ENCODE data around the gene EPHB3. TPM values are rescaled to one million over a fixed set of nuclear protein-coding genes. Genes with fewer than 3 reads are reported as not detected.

EPHB3 gene
- total and polyA plus RNA-seq, 10 of the 15 experiments (the other 5 are each of a cell fraction or from before 2014, with no cell fraction given): 0.09 TPM; not detected in 9

- DNase-seq (ENCODE audit: low read depth, low spot score) (no peak), FAIRE-seq (no peak)
- in situ Hi-C loops (cut with MboI): no loop called here
- TF ChIP-seq GABPA (IDR thresholded peaks at IDR 0.05; ENCODE audit: low read depth): no peak
- TF ChIP-seq ESRRA (IDR thresholded peaks at IDR 0.05; ENCODE audit: low read length): no peak
- no peak for TF ChIP-seq CBFB (IDR thresholded peaks at IDR 0.05; ENCODE audit: low read depth)
- no peak for TF ChIP-seq BCL3 (IDR thresholded peaks at IDR 0.05; ENCODE audit: borderline replicate concordance, insufficient read depth, low read depth, low read length, poor library complexity, severe bottlenecking)
- TF ChIP-seq STAT3 (IDR thresholded peaks at IDR 0.05; ENCODE audit: low read depth, low read length): no peak
- no peak for TF ChIP-seq ZBTB40 (IDR thresholded peaks at IDR 0.05; ENCODE audit: borderline replicate concordance)
- no peak for TF ChIP-seq SUZ12 (IDR thresholded peaks at IDR 0.05; ENCODE audit: unreplicated experiment)
- no peak for TF ChIP-seq E2F8 (IDR thresholded peaks at IDR 0.05; ENCODE audit: low read depth, partially characterized antibody)
- no peak for TF ChIP-seq ZNF687 (IDR thresholded peaks at IDR 0.05)
- no peak for TF ChIP-seq NRF1 (conservative IDR thresholded peaks at IDR 0.05; ENCODE audit: low read depth, low read length)
- no peak for TF ChIP-seq NR2C1 (IDR thresholded peaks at IDR 0.05)
Observed at GRCh38 chr3:184611607-184612281, 50.2 kb downstream of the EPHB3 start.

More at GRCh38 chr3:184611607-184612281, 50.2 kb downstream of the EPHB3 start:
- Histone ChIP-seq H3K4me3 (no peak overlapping the region), H3K9ac (ENCODE audit: control insufficient read depth, insufficient read depth, low read length) (no peak overlapping the region), H3K27me3 (replicated peaks in 1 of 2; ENCODE audit: control insufficient read depth in 2 of 2, insufficient read depth in 2 of 2, low read length in 1 of 2) (no peaks in the 10 kb centered on the region), H3K36me3 (ENCODE audit: control insufficient read depth in 2 of 2, insufficient read depth in 2 of 2, low read length in 1 of 2) (no peaks in the 10 kb centered on the region), H3K9me3 (replicated peaks; ENCODE audit: control insufficient read depth, insufficient read depth, low read length) (no peaks in the 10 kb centered on the region), H3K27ac (ENCODE audit: control insufficient read depth, insufficient read depth) (no peak overlapping the region), H4K20me1 (ENCODE audit: control insufficient read depth, insufficient read depth) (no peaks in the 10 kb centered on the region), H3K79me2 (ENCODE audit: control insufficient read depth, insufficient read depth, low read length) (no peaks in the 10 kb centered on the region), H2AFZ (ENCODE audit: control insufficient read depth, low read depth, low read length) (no peak overlapping the region), H3K4me2 (ENCODE audit: control insufficient read depth, insufficient read depth) (no peak overlapping the region), H3K4me1 (ENCODE audit: control insufficient read depth, insufficient read depth, low read length) (no peaks in the 10 kb centered on the region)
- ChIA-PET POLR2A (no interaction called here), SMC1A (ENCODE audit: uncharacterized antibody, unreplicated experiment) (interaction anchor here (0.6 kb wide), 1 partner anchor 222 kb away, joined by 3 read pairs; no protein-coding TSS in a partner anchor), CTCF (interaction anchor here (0.7 kb wide), 1 partner anchor 118 kb away, joined by 3 read pairs; no protein-coding TSS in a partner anchor), RAD21 (ENCODE audit: unreplicated experiment) (no interaction called here)
- no peak for ATAC-seq
- 23% methylated on average over 8 of the region's 8 CpGs for WGBS (ENCODE audit: insufficient coverage, insufficient replicate concordance, low lambda C conversion rate, missing lambda C conversion rate)
- intact Hi-C loops (cut with micrococcal nuclease; ENCODE audit: unreplicated experiment): no loop called here
- BruUV-seq (replicated peaks): no TSS peak

Measured in GM12878 (cell line).